PC-9 (cell line): Measurements from ENCODE around the gene GSTO1. TPM values are rescaled to one million over a fixed set of nuclear protein-coding genes. Genes with fewer than 3 reads are reported as not detected.
"Not testable (repeated sequence)": the region's sequence is repeated elsewhere in the genome, so short reads cannot be mapped to it uniquely, and the experiment has no call there.

ENCODE experiments used
- BruUV-seq: library from RNA; stranded (reverse); fragments of 400-500 nt; replicated peaks from 2 replicates; lab custom pipeline; 2021; lab: Mats Ljungman, UMichigan
- CTCF ChIA-PET: fragments of 300-600 bp; sonication (Branson Sonifier 250); formaldehyde crosslinking; loops from one replicate; lab custom pipeline; 2022; ENCODE audit warnings: antibody characterized with exemption; lab: Charles Lee
- POLR2A ChIA-PET: fragments of 300-600 bp; sonication (Branson Sonifier 250); formaldehyde crosslinking; loops from one replicate; lab custom pipeline; 2022; ENCODE audit warnings: antibody characterized with exemption; ENCODE audit not compliant: unreplicated experiment; lab: Charles Lee
- DNase-seq, 2 experiments: peaks; one replicate each; pipeline versions ENCODE4 v3.0.0 to v3.0.0-alpha.2; 2015 to 2022; ENCODE audit warnings: mixed read lengths in 1 of 2
- H2AFZ ChIP-seq: fragments of 200-600 bp; sonication (generic); 2 replicates; pipeline ENCODE4 v1.8.1; 2017; ENCODE audit warnings: antibody characterized with exemption
- H3F3A ChIP-seq: fragments of 200-600 bp; sonication (generic); 2 replicates; pipeline ENCODE4 v1.8.1; 2017; ENCODE audit warnings: antibody characterized with exemption, mild to moderate bottlenecking, low read depth; ENCODE audit not compliant: insufficient read depth
- H3K27ac ChIP-seq: fragments of 200-600 bp; sonication (generic); 2 replicates; pipeline ENCODE4 v1.6.1; 2016; ENCODE audit warnings: mixed run types
- H3K27me3 ChIP-seq: fragments of 200-600 bp; sonication (generic); 2 replicates; pipeline ENCODE4 v1.6.1; 2016; ENCODE audit warnings: low read depth, mixed run types; ENCODE audit not compliant: insufficient read depth
- H3K36me3 ChIP-seq: fragments of 200-600 bp; sonication (generic); 2 replicates; pipeline ENCODE4 v1.6.1; 2016; ENCODE audit warnings: low read depth, mixed run types
- H3K4me1 ChIP-seq: fragments of 200-600 bp; sonication (generic); replicated peaks from 2 replicates; pipeline ENCODE4 v1.6.1; 2016; ENCODE audit warnings: mixed run types; ENCODE audit not compliant: insufficient read depth
- H3K4me2 ChIP-seq: fragments of 200-600 bp; sonication (generic); 2 replicates; pipeline ENCODE4 v1.6.1; 2017; ENCODE audit warnings: mixed run types
- H3K4me3 ChIP-seq: fragments of 200-600 bp; sonication (generic); 2 replicates; pipeline ENCODE4 v1.6.1; 2016; ENCODE audit warnings: mixed run types
- H3K79me2 ChIP-seq: fragments of 200-600 bp; sonication (generic); 2 replicates; pipeline ENCODE4 v1.6.1; 2017; ENCODE audit warnings: low read depth, mixed run types
- H3K9me2 ChIP-seq: fragments of 200-600 bp; sonication (generic); 2 replicates; pipeline ENCODE4 v1.8.1; 2017; ENCODE audit warnings: mild to moderate bottlenecking; ENCODE audit not compliant: insufficient read depth
- H3K9me3 ChIP-seq: fragments of 200-600 bp; sonication (generic); 2 replicates; pipeline ENCODE4 v1.8.1; 2016; ENCODE audit warnings: low read depth; ENCODE audit not compliant: insufficient read depth
- H4K20me1 ChIP-seq: fragments of 200-600 bp; sonication (generic); 2 replicates; pipeline ENCODE4 v1.8.1; 2017; ENCODE audit not compliant: insufficient read depth
- CTCF ChIP-seq: fragments of 200-600 bp; sonication (generic); conservative IDR thresholded peaks from 2 replicates; pipeline ENCODE4 v1.6.1; 2017; ENCODE audit warnings: mixed run types, antibody characterized with exemption, mild to moderate bottlenecking, moderate library complexity
- EZH2 ChIP-seq: fragments of 200-600 bp; sonication (generic); IDR thresholded peaks from 2 replicates; pipeline ENCODE4 v1.8.0; 2017; ENCODE audit warnings: antibody characterized with exemption, low read depth
- intact Hi-C: fragments of 100-400 bp; cut with micrococcal nuclease; formaldehyde crosslinking; loops from one replicate; pipeline ENCODE4 v1.10.0; 2022; ENCODE audit not compliant: unreplicated experiment
- total RNA-seq: library from RNA; stranded (reverse); gene quantifications from 2 replicates; pipeline ENCODE4 v1.2.3, GENCODE V29; 2021

GSTO1 gene
- total RNA-seq, 1 experiment from 2014 or later = 77.3 TPM

DNA sequence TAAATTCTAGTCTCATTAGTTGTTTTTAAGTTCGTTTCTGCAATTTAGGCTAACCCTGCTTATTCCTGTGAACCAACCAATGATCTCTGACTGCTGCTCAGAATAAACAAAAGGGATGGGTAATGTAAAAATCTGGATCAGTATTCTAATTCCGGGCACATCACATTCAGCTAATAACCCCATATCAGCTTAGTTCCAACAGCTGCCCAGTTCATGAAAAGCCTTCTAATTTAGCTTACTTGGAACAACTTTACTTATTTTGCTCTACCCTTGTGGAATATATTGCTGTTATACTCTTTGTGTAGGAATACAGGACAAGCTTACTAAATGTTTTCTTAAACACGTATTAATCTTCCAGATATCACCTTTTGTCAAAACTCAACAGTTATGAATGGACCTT lies 18.9 kb upstream of the GSTO1 start:
- DNase-seq = no peak
- BruUV-seq = no TSS peak
- Histone ChIP-seq H4K20me1 (no peaks in the 10 kb centered on the region), H3K4me1 (0 out of 2 replicates have a peak, but pooled peaks cover 6% of the 10 kb centered on the region), H3K4me3 (no peak overlapping the region), H3K9me2 (no peaks in the 10 kb centered on the region), H3K36me3 (no peaks in the 10 kb centered on the region), H3K79me2 (no peaks in the 10 kb centered on the region), H3K27me3 (no peaks in the 10 kb centered on the region), H2AFZ (no peak overlapping the region), H3K9me3 (no peaks in the 10 kb centered on the region), H3K4me2 (no peak overlapping the region), H3F3A (no peaks in the 10 kb centered on the region), H3K27ac (no peak overlapping the region)
- CTCF ChIA-PET = no interaction called here
- no peak for TF ChIP-seq CTCF
- no peak for TF ChIP-seq EZH2
- intact Hi-C loops = no loop called here
- POLR2A ChIA-PET = no interaction called here

GRCh38 chr10:104240078-104240477 lies 14.6 kb upstream of the GSTO1 start:
- BruUV-seq = no TSS peak
- no peaks in the 10 kb centered on the region for H3F3A ChIP-seq
- no peaks in the 10 kb centered on the region for H3K79me2 ChIP-seq
- H3K27me3 ChIP-seq = no peaks in the 10 kb centered on the region
- H2AFZ ChIP-seq = no peak overlapping the region
- DNase-seq = no peak
- no peaks in the 10 kb centered on the region for H3K4me1 ChIP-seq
- ChIA-PET POLR2A (no interaction called here), CTCF (no interaction called here)
- no peak overlapping the region for H3K4me3 ChIP-seq
- H3K36me3 ChIP-seq = no peaks in the 10 kb centered on the region
- no peak for TF ChIP-seq EZH2
- TF ChIP-seq CTCF = no peak
- intact Hi-C loops = no loop called here
- H3K4me2 ChIP-seq = no peak overlapping the region
- H3K9me2 ChIP-seq = no peaks in the 10 kb centered on the region
- no peak overlapping the region for H3K27ac ChIP-seq
- no peaks in the 10 kb centered on the region for H3K9me3 ChIP-seq
- no peaks in the 10 kb centered on the region for H4K20me1 ChIP-seq

DNA sequence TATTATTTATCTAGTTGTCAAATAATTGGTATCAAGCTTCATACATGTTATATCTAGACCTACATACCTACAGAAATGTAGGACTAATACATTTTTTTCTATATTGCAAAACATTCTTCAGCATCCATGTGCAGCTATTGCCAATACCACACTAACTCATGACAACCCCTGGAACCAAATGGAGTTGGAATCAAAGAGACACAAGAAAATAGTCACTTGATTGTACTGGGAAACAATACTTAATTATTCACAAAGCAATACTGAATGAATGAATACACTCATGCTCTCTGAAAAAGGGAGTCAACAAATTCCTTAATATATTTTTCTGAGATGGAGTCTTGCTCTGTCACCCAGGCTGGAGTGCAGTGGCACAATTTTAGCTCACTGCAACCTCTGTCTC lies 12.1 kb upstream of the GSTO1 start:
- BruUV-seq = no TSS peak
- POLR2A ChIA-PET = no interaction called here
- CTCF ChIA-PET = no interaction called here

DNA sequence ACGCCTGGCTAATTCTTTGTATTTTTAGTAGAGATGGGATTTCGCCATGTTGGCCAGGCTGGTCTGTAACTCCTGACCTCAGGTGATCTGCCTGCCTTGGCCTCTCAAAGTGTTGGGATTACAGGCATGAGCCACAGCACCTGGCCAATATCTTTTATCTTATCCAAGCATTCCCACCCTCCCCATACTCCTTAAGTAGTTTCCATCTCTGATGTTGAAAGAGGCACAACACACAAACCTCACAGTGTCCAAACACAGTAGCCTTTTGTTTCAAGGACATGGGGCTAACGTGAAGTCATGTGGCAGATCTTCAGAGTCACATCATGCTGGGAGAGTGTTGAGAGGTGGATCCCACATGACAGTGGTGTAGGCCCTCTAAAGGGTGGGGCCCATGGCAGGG lies 11.7 kb upstream of the GSTO1 start:
- H4K20me1 ChIP-seq, H3K4me2 ChIP-seq, intact Hi-C loops, BruUV-seq, DNase-seq, H3K4me1 ChIP-seq, CTCF ChIA-PET, POLR2A ChIA-PET, H3K79me2 ChIP-seq, H3K9me2 ChIP-seq, H3F3A ChIP-seq, H2AFZ ChIP-seq, H3K36me3 ChIP-seq, H3K4me3 ChIP-seq, H3K9me3 ChIP-seq, H3K27ac ChIP-seq, H3K27me3 ChIP-seq: not testable (repeated sequence)

More for the DNA sequence above, 12.1 kb upstream of the GSTO1 start:
- Histone ChIP-seq H3K4me2 (no peak overlapping the region), H3K27ac (no peak overlapping the region), H3K36me3 (no peaks in the 10 kb centered on the region), H2AFZ (no peak overlapping the region), H4K20me1 (no peaks in the 10 kb centered on the region), H3K4me3 (no peak overlapping the region), H3K27me3 (no peaks in the 10 kb centered on the region), H3F3A (0 out of 2 replicates have a peak, but pooled peaks cover 2% of the 10 kb centered on the region), H3K9me2 (no peaks in the 10 kb centered on the region), H3K4me1 (no peaks in the 10 kb centered on the region), H3K9me3 (no peaks in the 10 kb centered on the region), H3K79me2 (no peaks in the 10 kb centered on the region)
- no peak for DNase-seq
- intact Hi-C loops = no loop called here
- TF ChIP-seq CTCF (no peak), EZH2 (no peak)
